Psoas muscle (tissue), 8 donors: ENCODE data around the gene SCO2. TPM values are rescaled to one million over a fixed set of nuclear protein-coding genes. Genes with fewer than 3 reads are reported as not detected.

Experiments
- ATAC-seq, 4 donors: fragments of 200-7000 bp; cut with Tn5 transposase; one replicate each; pipeline ENCODE4 v1.9.1; 2020; ENCODE audit warnings: moderate library complexity in 3 of 4, mild to moderate bottlenecking in 2 of 4
- DNase-seq, 2 donors: peaks; one replicate each; pipeline ENCODE4 v3.0.0-alpha.2; 2020
- H3K27ac ChIP-seq: fragments of 200-600 bp; one replicate; pipeline ENCODE4 v1.8.0; 2022
- H3K27me3 ChIP-seq, 3 donors: fragments of 200-600 bp in 1 of 3; one replicate each; pipeline versions ENCODE4 v1.6.1 to v1.8.0; 2013 to 2022; ENCODE audit warnings: low read length in 2 of 3, mild to moderate bottlenecking in 2 of 3, moderate library complexity in 1 of 3; ENCODE audit not compliant: insufficient read depth in 3 of 3
- H3K36me3 ChIP-seq, 2 donors: fragments of 200-600 bp in 1 of 2; one replicate each; pipeline versions ENCODE4 v1.6.1 to v1.8.0; 2013 to 2022; ENCODE audit warnings: low read depth in 1 of 2, mild to moderate bottlenecking in 1 of 2, moderate library complexity in 1 of 2; ENCODE audit not compliant: insufficient read depth in 1 of 2
- H3K4me1 ChIP-seq: fragments of 200-600 bp; one replicate; pipeline ENCODE4 v1.8.0; 2022
- H3K4me3 ChIP-seq: fragments of 200-600 bp; one replicate; pipeline ENCODE4 v1.8.0; 2022; ENCODE audit warnings: mild to moderate bottlenecking
- H3K9me3 ChIP-seq: fragments of 200-600 bp; one replicate; pipeline ENCODE4 v1.8.0; 2022
- WGBS, 3 donors: extraction: QIAGEN DNeasy Blood & Tissue Kit; methylation state at CpG; one replicate each; pipeline versions ENCODE4 v1.1.6 to v1.1.7; 2013; 5-methylcytosine and 5-hydroxymethylcytosine counted together
- intact Hi-C, 2 donors: fragments of 100-400 bp; cut with DNase I; formaldehyde crosslinking; loops; one replicate each; pipeline versions ENCODE4 v1.11.0 to v1.14.2; 2022
- polyA plus RNA-seq, 3 donors: library from polyadenylated mRNA; stranded (reverse); fragments of 200-250 nt; gene quantifications; one replicate each; pipeline ENCODE4 v1.2.3, GENCODE V29; 2013
- total RNA-seq, 4 donors: library from RNA; stranded (reverse); fragmentation: NEBNext Ultra II Directional in 2 of 4; extraction: Animal tissue kit (Norgen Biotek cat#: 25700) in 2 of 4; gene quantifications; one replicate each; pipeline versions ENCODE4 v1.2.1 to v1.2.4, GENCODE V29; 2021 to 2023
- TF ChIP-seq, protein P1 (sequence below): fragments of 200-600 bp; IDR thresholded peaks from one replicate; pipeline ENCODE4 v1.8.0; 2022; ENCODE audit warnings: antibody characterized with exemption
- donor health status: healthy with polysubstance abuse.
- donor health status: DM: no; HTN: no; CAD: no; lungs with moderate emphysema.
- donor health status: Bipolar disorder and iron deficiency.
- donor health status: healthy.
- donor health status: DM: yes; HTN: yes; CAD: no.
- donor health status: DM: no; HTN: no; CAD: no.
- donor health status: DM: no; HTN: no; CAD: no.
- donor health status: DM: yes; HTN: yes; CAD: no.

The SCO2 gene
- total and polyA plus RNA-seq, 7 donors = 0.97 to 1.00 (median 0.99) TPM; not detected in 4

GRCh38 chr22:50571264-50572175 is 46.1 kb upstream of the SCO2 start:
- intact Hi-C loops = no loop called here
- H3K27ac ChIP-seq = peak overlapping the region; percentile 36
- H3K4me3 ChIP-seq = no peak overlapping the region
- peak; percentile 38 to 83 (median 81) for ATAC-seq
- WGBS, 3 donors = 45 to 60% (median 50%) methylated on average over 26 of the region's 26 CpGs
- H3K9me3 ChIP-seq = no peaks in the 10 kb centered on the region
- TF ChIP-seq, protein P1, sequence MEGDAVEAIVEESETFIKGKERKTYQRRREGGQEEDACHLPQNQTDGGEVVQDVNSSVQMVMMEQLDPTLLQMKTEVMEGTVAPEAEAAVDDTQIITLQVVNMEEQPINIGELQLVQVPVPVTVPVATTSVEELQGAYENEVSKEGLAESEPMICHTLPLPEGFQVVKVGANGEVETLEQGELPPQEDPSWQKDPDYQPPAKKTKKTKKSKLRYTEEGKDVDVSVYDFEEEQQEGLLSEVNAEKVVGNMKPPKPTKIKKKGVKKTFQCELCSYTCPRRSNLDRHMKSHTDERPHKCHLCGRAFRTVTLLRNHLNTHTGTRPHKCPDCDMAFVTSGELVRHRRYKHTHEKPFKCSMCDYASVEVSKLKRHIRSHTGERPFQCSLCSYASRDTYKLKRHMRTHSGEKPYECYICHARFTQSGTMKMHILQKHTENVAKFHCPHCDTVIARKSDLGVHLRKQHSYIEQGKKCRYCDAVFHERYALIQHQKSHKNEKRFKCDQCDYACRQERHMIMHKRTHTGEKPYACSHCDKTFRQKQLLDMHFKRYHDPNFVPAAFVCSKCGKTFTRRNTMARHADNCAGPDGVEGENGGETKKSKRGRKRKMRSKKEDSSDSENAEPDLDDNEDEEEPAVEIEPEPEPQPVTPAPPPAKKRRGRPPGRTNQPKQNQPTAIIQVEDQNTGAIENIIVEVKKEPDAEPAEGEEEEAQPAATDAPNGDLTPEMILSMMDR = no peak
- no peaks in the 10 kb centered on the region for H3K27me3 ChIP-seq
- H3K4me1 ChIP-seq = peaks cover 7% of the 10 kb centered on the region
- peak in 1 of 2 donors; percentile 88 for DNase-seq
- H3K36me3 ChIP-seq = peaks cover 0 to 86% of the 10 kb centered on the region in 2 donors

DNA sequence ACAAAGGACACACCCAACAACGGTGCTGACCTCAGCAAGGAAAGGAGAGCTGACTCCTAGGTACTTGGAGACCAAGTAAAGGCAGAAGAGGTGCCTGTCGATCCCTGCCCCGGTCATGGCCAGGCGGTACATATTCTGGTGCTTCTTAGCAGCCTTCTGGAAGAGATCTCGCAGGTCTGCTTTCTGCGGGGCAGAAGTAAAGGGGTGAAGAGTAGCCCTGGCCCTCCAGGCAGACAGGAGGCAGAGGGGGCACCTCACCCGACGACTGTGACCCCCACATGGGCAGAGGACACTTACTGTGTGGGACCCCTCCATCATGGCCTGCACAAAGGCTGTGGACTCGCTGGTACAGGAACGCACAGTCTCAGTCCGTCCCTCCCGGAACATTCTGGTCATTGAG is 45.5 kb upstream of the SCO2 start:
- WGBS, 3 donors = 86 to 89% (median 86%) methylated on average over 12 of the region's 12 CpGs
- no peaks in the 10 kb centered on the region for H3K27me3 ChIP-seq
- no peaks in the 10 kb centered on the region for H3K9me3 ChIP-seq
- ATAC-seq (no peak), DNase-seq (no peak)
- no peak overlapping the region for H3K4me3 ChIP-seq
- H3K36me3 ChIP-seq = peaks cover 0 to 86% of the 10 kb centered on the region in 2 donors
- TF ChIP-seq, protein P1 = no peak
- H3K4me1 ChIP-seq = peaks cover 7% of the 10 kb centered on the region
- peak overlapping the region; percentile 36 for H3K27ac ChIP-seq
- intact Hi-C loops = no loop called here

DNA sequence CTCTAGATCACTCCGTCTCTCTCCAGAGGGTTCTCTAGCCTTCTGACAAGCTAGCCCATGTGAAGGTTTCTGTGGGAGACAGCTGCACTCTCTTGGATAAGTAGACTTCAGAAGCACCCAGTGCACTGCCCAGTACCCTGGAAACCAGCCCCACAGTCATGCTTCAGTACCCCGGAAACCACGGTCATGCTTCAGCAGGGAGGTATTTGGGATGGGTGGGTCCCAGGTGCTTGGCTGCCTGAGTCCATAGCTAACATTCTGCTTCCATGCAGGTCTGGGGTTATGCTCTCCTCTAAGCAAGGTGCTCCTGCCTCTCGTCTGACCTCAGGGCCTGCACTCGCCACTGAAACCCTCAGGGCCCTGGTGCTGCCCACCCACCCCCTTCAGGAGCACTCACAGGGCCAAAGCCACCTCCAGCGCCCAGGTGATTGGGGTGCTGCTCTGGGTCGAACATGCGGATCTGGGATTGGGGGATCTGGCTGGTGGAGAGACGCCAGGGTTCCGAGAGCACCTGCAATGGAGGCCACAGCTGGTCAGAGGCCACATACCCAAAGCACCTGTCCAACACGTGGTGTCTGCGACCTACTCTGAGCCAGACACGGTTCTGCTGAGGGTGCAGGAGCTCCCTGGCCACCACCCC is 44.6 kb upstream of the SCO2 start:
- intact Hi-C loops = no loop called here
- H3K27me3 ChIP-seq = no peaks in the 10 kb centered on the region
- 77 to 82% (median 77%) methylated on average over 12 to 13 of the region's 13 CpGs for WGBS, 3 donors
- H3K9me3 ChIP-seq = no peaks in the 10 kb centered on the region
- H3K4me1 ChIP-seq = peaks cover 7% of the 10 kb centered on the region
- no peak for DNase-seq
- ATAC-seq = no peak
- TF ChIP-seq, protein P1 = no peak
- no peak overlapping the region for H3K27ac ChIP-seq
- peaks cover 0 to 78% of the 10 kb centered on the region in 2 donors for H3K36me3 ChIP-seq
- H3K4me3 ChIP-seq = no peak overlapping the region

- intact Hi-C loops = no loop called here
- TF ChIP-seq, protein P1 = no peak
- Histone ChIP-seq H3K4me1 (peaks cover 7% of the 10 kb centered on the region), H3K27ac (no peak overlapping the region), H3K9me3 (no peaks in the 10 kb centered on the region), H3K4me3 (no peak overlapping the region), H3K36me3 (peaks cover 0 to 70% of the 10 kb centered on the region in 2 donors), H3K27me3 (no peaks in the 10 kb centered on the region)
- ATAC-seq (no peak), DNase-seq (no peak)
- 64 to 75% (median 68%) methylated on average over 8 of the region's 8 CpGs for WGBS, 3 donors
Observed at GRCh38 chr22:50569041-50569459, 43.7 kb upstream of the SCO2 start.
